BJ (cell line): ENCODE results near the gene MTURN. TPM values are rescaled to one million over a fixed set of nuclear protein-coding genes. Genes with fewer than 3 reads are reported as not detected.

Experiments used
- CTCF ChIA-PET: fragments of 350-600 bp; formaldehyde crosslinking; extraction: SDS; loops from one replicate; lab custom pipeline; 2021; ENCODE audit warnings: antibody characterized with exemption, inconsistent platforms; lab: Yijun Ruan, JAX
- POLR2A ChIA-PET: fragments of 300-600 bp; sonication (Branson Sonifier 250); formaldehyde crosslinking; extraction: SDS; loops from one replicate; lab custom pipeline; 2021; ENCODE audit warnings: antibody characterized with exemption; lab: Charles Lee
- DNase-seq: peaks from one replicate; pipeline ENCODE4 v3.0.0-alpha.2; 2011; ENCODE audit warnings: low read depth
- H3K27me3 ChIP-seq: 2 replicates; pipeline ENCODE4 v1.6.0; 2011; ENCODE audit warnings: low read length; ENCODE audit not compliant: control insufficient read depth, insufficient read depth
- H3K36me3 ChIP-seq: 2 replicates; pipeline ENCODE4 v1.5.1; 2011; ENCODE audit warnings: low read length; ENCODE audit not compliant: control insufficient read depth, insufficient read depth
- H3K4me3 ChIP-seq: 2 replicates; pipeline ENCODE4 v1.5.1; 2011; ENCODE audit warnings: low read depth, mild to moderate bottlenecking, control low read depth, low read length
- CTCF ChIP-seq: IDR thresholded peaks from 2 replicates; pipeline ENCODE4 v1.5.1; 2011; ENCODE audit warnings: low read depth, mild to moderate bottlenecking, control low read depth, inconsistent platforms, low read length, moderate library complexity; ENCODE audit not compliant: insufficient read depth
- polyA plus RNA-seq: library from polyadenylated mRNA; depleted of rRNA; stranded (reverse); fragments of >200 nt; gene quantifications from 2 replicates; pipeline ENCODE4 v1.2.3, GENCODE V29; 2011

Gene MTURN
- polyA plus RNA-seq, 1 experiment: 7.0 TPM

- TF ChIP-seq CTCF: no peak
- H3K27me3 ChIP-seq: no peaks in the 10 kb centered on the region
- H3K36me3 ChIP-seq: peaks cover 1% of the 10 kb centered on the region; the same call in 1 of the 2 replicates
- ChIA-PET CTCF (no interaction called here), POLR2A (no interaction called here)
- no peak overlapping the region for H3K4me3 ChIP-seq
- DNase-seq: no peak
Observed at GRCh38 chr7:30150711-30151110, 15.9 kb downstream of the MTURN start.

GRCh38 chr7:30154111-30154587 lies 19.4 kb downstream of the MTURN start:
- Histone ChIP-seq H3K4me3 (no peak overlapping the region), H3K36me3 (peaks cover 1% of the 10 kb centered on the region; the same call in 1 of the 2 replicates), H3K27me3 (no peaks in the 10 kb centered on the region)
- ChIA-PET POLR2A (no interaction called here), CTCF (interaction anchor here (0.6 to 1.8 kb wide), 4 partner anchors 10 to 529 kb away, joined by 3 to 7 read pairs (median 3); no protein-coding TSS in a partner anchor)
- TF ChIP-seq CTCF: no peak
- no peak for DNase-seq

- Histone ChIP-seq H3K27me3 (no peaks in the 10 kb centered on the region), H3K4me3 (no peak overlapping the region), H3K36me3 (no peaks in the 10 kb centered on the region)
- DNase-seq: no peak
- TF ChIP-seq CTCF: no peak
- ChIA-PET POLR2A (no interaction called here), CTCF (interaction anchor here (1.2 to 1.8 kb wide), 2 partner anchors 9 to 258 kb away, joined by 3 to 7 read pairs; no protein-coding TSS in a partner anchor)
Observed at GRCh38 chr7:30155481-30155880, 20.7 kb downstream of the MTURN start.

GRCh38 chr7:30157204-30157603 lies 22.4 kb downstream of the MTURN start:
- POLR2A ChIA-PET: no interaction called here
- no peak for TF ChIP-seq CTCF
- CTCF ChIA-PET: interaction anchor here (1.6 kb wide), 1 partner anchor 9 kb away, joined by 3 read pairs; no protein-coding TSS in a partner anchor
- H3K27me3 ChIP-seq: no peaks in the 10 kb centered on the region
- no peak overlapping the region for H3K4me3 ChIP-seq
- no peaks in the 10 kb centered on the region for H3K36me3 ChIP-seq
- DNase-seq: no peak

- H3K27me3 ChIP-seq: no peaks in the 10 kb centered on the region
- H3K4me3 ChIP-seq: no peak overlapping the region
- CTCF ChIA-PET: no interaction called here
- DNase-seq: no peak
- no peaks in the 10 kb centered on the region for H3K36me3 ChIP-seq
- TF ChIP-seq CTCF: no peak
- POLR2A ChIA-PET: no interaction called here
Observed at GRCh38 chr7:30159163-30159562, 24.4 kb downstream of the MTURN start.
